Liver (tissue), 9 donors: ENCODE data around the gene DNMT3A. TPM values are rescaled to one million over a fixed set of nuclear protein-coding genes. Genes with fewer than 3 reads are reported as not detected.

Experiments
- DNase-seq: peaks from one replicate; pipeline ENCODE4 v3.0.0-alpha.2; 2017; ENCODE audit warnings: low spot score
- H3K27ac ChIP-seq, 2 donors: one replicate each; pipeline ENCODE4 v1.7.0; 2013; ENCODE audit warnings: inconsistent platforms in 2 of 2, low read length in 2 of 2, control low read depth in 1 of 2, low read depth in 1 of 2, mild to moderate bottlenecking in 1 of 2
- H3K27me3 ChIP-seq, 4 donors: one replicate each; pipeline versions ENCODE4 v1.6.1 to v1.7.0; 2013; ENCODE audit warnings: low read length in 3 of 4, inconsistent platforms in 1 of 4, mild to moderate bottlenecking in 1 of 4, moderate library complexity in 1 of 4; ENCODE audit not compliant: control insufficient read depth in 4 of 4, insufficient read depth in 4 of 4
- H3K36me3 ChIP-seq, 4 donors: one replicate each; pipeline versions ENCODE4 v1.6.1 to v1.7.0; 2013; ENCODE audit warnings: low read length in 3 of 4, mild to moderate bottlenecking in 3 of 4, low read depth in 1 of 4, moderate library complexity in 1 of 4; ENCODE audit not compliant: control insufficient read depth in 4 of 4, insufficient read depth in 3 of 4
- H3K4me1 ChIP-seq, 4 donors: one replicate each; pipeline versions ENCODE4 v1.6.1 to v1.7.0; 2013; ENCODE audit warnings: low read length in 3 of 4, mild to moderate bottlenecking in 3 of 4, moderate library complexity in 1 of 4; ENCODE audit not compliant: control insufficient read depth in 4 of 4, insufficient read depth in 4 of 4
- H3K4me3 ChIP-seq, 3 donors: one replicate each; pipeline versions ENCODE4 v1.6.1 to v1.7.0; 2013; ENCODE audit warnings: low read length in 3 of 3, control low read depth in 1 of 3, low read depth in 1 of 3, mild to moderate bottlenecking in 1 of 3
- H3K9ac ChIP-seq, 2 donors: one replicate each; pipeline ENCODE4 v1.7.0; 2013; ENCODE audit warnings: low read length in 2 of 2, mild to moderate bottlenecking in 2 of 2, moderate library complexity in 2 of 2, control low read depth in 1 of 2, low read depth in 1 of 2
- H3K9me3 ChIP-seq, 4 donors: one replicate each; pipeline versions ENCODE4 v1.6.1 to v1.7.0; 2013; ENCODE audit warnings: low read length in 3 of 4; ENCODE audit not compliant: control insufficient read depth in 4 of 4
- ATF3 ChIP-seq: IDR thresholded peaks from 2 replicates; pipeline ENCODE4 v1.6.1; 2016; ENCODE audit warnings: antibody characterized with exemption
- FOXA1 ChIP-seq: IDR thresholded peaks from 2 replicates; pipeline ENCODE4 v1.6.1; 2016; ENCODE audit warnings: antibody characterized with exemption
- FOXA2 ChIP-seq: IDR thresholded peaks from 2 replicates; pipeline ENCODE4 v1.6.1; 2016; ENCODE audit warnings: antibody characterized with exemption
- GABPA ChIP-seq, 2 donors: IDR thresholded peaks in 1 of 2; conservative IDR thresholded peaks in 1 of 2; 2 replicates each; pipeline ENCODE4 v1.6.1; 2016; ENCODE audit warnings: antibody characterized with exemption in 2 of 2, mild to moderate bottlenecking in 1 of 2, moderate library complexity in 1 of 2
- MAX ChIP-seq: IDR thresholded peaks from 2 replicates; pipeline ENCODE4 v1.6.1; 2016; ENCODE audit warnings: antibody characterized with exemption
- NR2F2 ChIP-seq: IDR thresholded peaks from 2 replicates; pipeline ENCODE4 v1.6.1; 2016; ENCODE audit warnings: antibody characterized with exemption
- TAF1 ChIP-seq: conservative IDR thresholded peaks from 2 replicates; pipeline ENCODE4 v1.6.1; 2016; ENCODE audit warnings: antibody characterized with exemption, mild to moderate bottlenecking
- YY1 ChIP-seq: IDR thresholded peaks from 2 replicates; pipeline ENCODE4 v1.6.1; 2016; ENCODE audit warnings: antibody characterized with exemption, mild to moderate bottlenecking
- ZBTB33 ChIP-seq: IDR thresholded peaks from 2 replicates; pipeline ENCODE4 v1.6.1; 2016; ENCODE audit warnings: antibody characterized with exemption
- WGBS: extraction: QIAGEN DNeasy Blood & Tissue Kit; methylation state at CpG from one replicate; pipeline ENCODE4 v1.1.7; 2013; 5-methylcytosine and 5-hydroxymethylcytosine counted together
- polyA plus RNA-seq, 2 donors: library from polyadenylated mRNA; stranded (reverse) in 1 of 2; unstranded in 1 of 2; fragments of 200-250 nt in 1 of 2; fragments of >200 nt in 1 of 2; fragmentation: Nextera tagmentation in 1 of 2; extraction: Ambion mirVana in 1 of 2; gene quantifications; one replicate each; pipeline versions ENCODE4 v1.2.1 to v1.2.3, GENCODE V29; 2013 to 2015
- total RNA-seq, 2 donors: library from RNA; depleted of rRNA; stranded (reverse); fragments of >200 nt; gene quantifications; one replicate each; pipeline ENCODE4 v1.2.3, GENCODE V29; 2014
- TF ChIP-seq, protein P1 (sequence below): IDR thresholded peaks from 2 replicates; pipeline ENCODE4 v1.6.1; 2016; ENCODE audit warnings: antibody characterized with exemption, mild to moderate bottlenecking
- donor health status: healthy.
- donor health status: healthy.
- donor health status: healthy.
- donor health status: healthy.
- donor health status: healthy.

The DNMT3A gene
- total and polyA plus RNA-seq, 4 donors, result 3.5 to 24.2 (median 8.1) TPM

GRCh38 chr2:25337891-25338290 is 3.8 kb downstream of the DNMT3A start:
- TF ChIP-seq MAX, result no peak
- no peak for TF ChIP-seq FOXA2
- TF ChIP-seq YY1, result no peak
- no peak for TF ChIP-seq TAF1
- TF ChIP-seq, protein P1, sequence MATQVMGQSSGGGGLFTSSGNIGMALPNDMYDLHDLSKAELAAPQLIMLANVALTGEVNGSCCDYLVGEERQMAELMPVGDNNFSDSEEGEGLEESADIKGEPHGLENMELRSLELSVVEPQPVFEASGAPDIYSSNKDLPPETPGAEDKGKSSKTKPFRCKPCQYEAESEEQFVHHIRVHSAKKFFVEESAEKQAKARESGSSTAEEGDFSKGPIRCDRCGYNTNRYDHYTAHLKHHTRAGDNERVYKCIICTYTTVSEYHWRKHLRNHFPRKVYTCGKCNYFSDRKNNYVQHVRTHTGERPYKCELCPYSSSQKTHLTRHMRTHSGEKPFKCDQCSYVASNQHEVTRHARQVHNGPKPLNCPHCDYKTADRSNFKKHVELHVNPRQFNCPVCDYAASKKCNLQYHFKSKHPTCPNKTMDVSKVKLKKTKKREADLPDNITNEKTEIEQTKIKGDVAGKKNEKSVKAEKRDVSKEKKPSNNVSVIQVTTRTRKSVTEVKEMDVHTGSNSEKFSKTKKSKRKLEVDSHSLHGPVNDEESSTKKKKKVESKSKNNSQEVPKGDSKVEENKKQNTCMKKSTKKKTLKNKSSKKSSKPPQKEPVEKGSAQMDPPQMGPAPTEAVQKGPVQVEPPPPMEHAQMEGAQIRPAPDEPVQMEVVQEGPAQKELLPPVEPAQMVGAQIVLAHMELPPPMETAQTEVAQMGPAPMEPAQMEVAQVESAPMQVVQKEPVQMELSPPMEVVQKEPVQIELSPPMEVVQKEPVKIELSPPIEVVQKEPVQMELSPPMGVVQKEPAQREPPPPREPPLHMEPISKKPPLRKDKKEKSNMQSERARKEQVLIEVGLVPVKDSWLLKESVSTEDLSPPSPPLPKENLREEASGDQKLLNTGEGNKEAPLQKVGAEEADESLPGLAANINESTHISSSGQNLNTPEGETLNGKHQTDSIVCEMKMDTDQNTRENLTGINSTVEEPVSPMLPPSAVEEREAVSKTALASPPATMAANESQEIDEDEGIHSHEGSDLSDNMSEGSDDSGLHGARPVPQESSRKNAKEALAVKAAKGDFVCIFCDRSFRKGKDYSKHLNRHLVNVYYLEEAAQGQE, result no peak
- WGBS, result 95% methylated on average over 7 of the region's 7 CpGs
- Histone ChIP-seq H3K27ac (no peak overlapping the region), H3K27me3 (no peaks in the 10 kb centered on the region), H3K4me1 (peaks cover 10 to 28% (median 14%) of the 10 kb centered on the region in 4 donors), H3K9me3 (no peaks in the 10 kb centered on the region), H3K36me3 (no peaks in the 10 kb centered on the region), H3K4me3 (no peak overlapping the region), H3K9ac (no peak overlapping the region)
- DNase-seq, result no peak

DNA sequence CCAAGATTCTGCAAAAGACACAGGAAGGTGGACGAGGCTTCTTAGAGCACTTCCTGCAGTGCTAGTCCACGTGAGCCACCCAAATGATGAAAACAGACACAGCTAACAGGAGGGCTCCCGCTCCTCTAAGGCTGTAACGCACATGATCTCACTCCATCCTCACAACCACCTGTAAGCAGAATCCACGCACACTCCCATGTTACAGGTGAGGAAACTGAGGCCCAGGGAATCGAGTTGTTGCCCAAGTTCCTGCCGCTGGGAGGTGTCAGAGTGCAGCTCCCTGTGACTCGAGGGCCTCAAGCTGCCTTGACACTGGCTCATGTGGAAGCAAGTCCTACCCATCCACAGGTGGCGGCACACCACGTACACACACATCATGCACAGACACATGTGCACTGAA is 4.4 kb downstream of the DNMT3A start:
- no peak overlapping the region for H3K27ac ChIP-seq
- WGBS, result 89% methylated on average over 10 of the region's 10 CpGs
- H3K27me3 ChIP-seq, result no peaks in the 10 kb centered on the region
- no peak overlapping the region for H3K4me3 ChIP-seq
- H3K9me3 ChIP-seq, result no peaks in the 10 kb centered on the region
- TF ChIP-seq ATF3 (no peak), FOXA2 (no peak), NR2F2 (no peak), MAX (no peak), ZBTB33 (no peak), FOXA1 (no peak), GABPA (IDR thresholded peaks at IDR 0.05 in 1 of 2, conservative IDR thresholded peaks at IDR 0.05 in 1 of 2) (no peak), TAF1 (no peak)
- no peak for DNase-seq
- H3K36me3 ChIP-seq, result no peaks in the 10 kb centered on the region
- H3K4me1 ChIP-seq, result peaks cover 10 to 23% (median 14%) of the 10 kb centered on the region in 4 donors
- no peak overlapping the region for H3K9ac ChIP-seq

- DNase-seq, result no peak
- 87% methylated on average over 10 of the region's 10 CpGs for WGBS
- H3K36me3 ChIP-seq, result no peaks in the 10 kb centered on the region
- no peaks in the 10 kb centered on the region for H3K27me3 ChIP-seq
- no peak overlapping the region for H3K9ac ChIP-seq
- H3K4me3 ChIP-seq, result no peak overlapping the region
- peaks cover 10 to 22% (median 14%) of the 10 kb centered on the region in 4 donors for H3K4me1 ChIP-seq
- H3K9me3 ChIP-seq, result no peaks in the 10 kb centered on the region
- H3K27ac ChIP-seq, result no peak overlapping the region
- no peak for TF ChIP-seq ZBTB33
- TF ChIP-seq YY1, result no peak
- TF ChIP-seq ATF3, result no peak
- TF ChIP-seq FOXA1, result no peak
- TF ChIP-seq FOXA2, result no peak
- no peak for TF ChIP-seq NR2F2
- TF ChIP-seq, protein P1, result no peak
Observed at GRCh38 chr2:25336383-25336841, 5.3 kb downstream of the DNMT3A start.
